Fibroblast of skin of right biceps (primary cell): Measurements from ENCODE around the gene CACNG8.
"Not testable (repeated sequence)": the region's sequence is repeated elsewhere in the genome, so short reads cannot be mapped to it uniquely, and the experiment has no call there.

Source experiments
- DNase-seq: peaks from one replicate; pipeline ENCODE4 v3.0.0-alpha.2; 2013

CACNG8 gene

DNA sequence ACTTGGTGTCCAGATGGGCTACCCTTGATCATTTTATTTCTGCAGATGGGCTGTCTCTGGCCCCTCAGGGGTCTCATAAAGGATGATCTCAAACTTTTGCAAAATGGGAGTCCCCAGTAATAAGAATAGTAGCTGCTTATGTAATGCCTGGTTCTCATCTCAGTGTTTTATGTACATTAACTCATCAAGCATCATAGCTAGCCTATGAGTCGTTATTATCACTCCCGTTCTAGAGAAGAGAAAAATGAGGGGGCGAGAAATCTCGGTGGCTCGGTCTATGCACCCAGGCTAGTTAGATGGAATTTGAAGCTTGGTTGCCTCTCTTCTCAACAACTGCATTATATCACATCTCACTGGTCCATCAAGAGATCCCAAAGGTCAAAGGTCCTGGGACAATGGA, 32.1 kb downstream of the CACNG8 start:
- no peak for DNase-seq

DNA sequence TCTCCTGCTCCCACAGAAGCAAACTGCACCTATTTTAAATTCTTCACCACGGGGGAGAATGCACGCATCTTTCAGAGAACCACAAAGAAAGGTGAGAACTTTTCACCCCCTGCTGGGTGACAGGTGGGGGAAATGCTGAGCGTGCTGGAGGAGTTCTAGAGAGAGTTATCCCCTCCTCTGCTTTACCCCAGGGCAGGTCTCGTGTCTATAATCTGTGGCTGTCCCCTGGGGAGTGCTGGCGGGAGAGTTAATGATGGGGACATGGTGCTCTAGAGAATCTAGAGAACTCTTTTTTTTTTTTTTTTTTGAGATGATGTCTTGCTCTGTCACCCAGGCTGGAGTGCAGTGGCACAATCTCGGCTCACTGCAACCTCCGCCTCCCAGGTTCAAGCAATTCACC, 35.5 kb downstream of the CACNG8 start:
- no peak for DNase-seq

DNA sequence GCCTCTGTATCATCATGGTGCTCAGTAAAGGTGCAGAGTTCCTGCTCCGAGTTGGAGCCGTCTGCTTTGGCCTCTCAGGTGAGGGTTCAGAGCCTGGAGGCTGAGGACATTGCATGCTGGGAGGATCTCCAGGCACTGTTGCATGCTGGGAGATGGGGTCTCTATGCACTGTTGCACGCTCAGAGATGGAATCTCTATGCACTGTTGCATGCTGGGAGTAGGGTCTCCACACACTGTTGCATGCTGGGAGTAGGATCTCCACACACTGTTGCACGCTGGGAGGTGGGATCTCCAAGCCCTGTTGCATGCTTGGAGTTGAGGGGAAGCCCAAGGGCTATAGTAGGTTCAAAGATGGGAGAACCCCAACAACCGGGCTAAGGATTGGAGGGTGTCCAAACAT, 37.0 kb downstream of the CACNG8 start:
- no peak for DNase-seq

DNA sequence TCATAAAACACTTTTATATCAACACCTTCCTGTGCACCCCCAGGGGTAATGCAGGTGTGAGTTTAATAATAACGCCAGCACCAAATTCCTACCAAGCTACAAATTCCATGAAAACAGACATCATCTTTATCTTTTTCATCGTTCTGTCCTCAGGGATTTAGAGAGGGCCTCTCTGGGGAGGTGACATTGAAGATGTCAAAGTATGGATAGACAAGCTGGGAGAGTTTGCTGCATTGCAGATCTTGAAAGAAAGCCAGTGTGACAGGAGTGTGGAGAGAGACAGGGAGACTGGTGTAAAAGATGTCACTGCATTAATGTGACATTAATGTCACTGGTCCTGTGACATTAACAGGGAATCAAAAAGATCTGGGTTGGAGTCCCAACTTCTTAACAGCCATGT, 38.8 kb downstream of the CACNG8 start:
- no peak for DNase-seq

GRCh38 chr19:54002495-54003315, 40.0 kb downstream of the CACNG8 start:
- DNase-seq, result no peak

GRCh38 chr19:54009440-54009839, 46.7 kb downstream of the CACNG8 start:
- DNase-seq, result no peak

GRCh38 chr19:54010474-54010873, 47.7 kb downstream of the CACNG8 start:
- no peak for DNase-seq

GRCh38 chr19:54011507-54012211, 48.9 kb downstream of the CACNG8 start:
- no peak for DNase-seq

DNA sequence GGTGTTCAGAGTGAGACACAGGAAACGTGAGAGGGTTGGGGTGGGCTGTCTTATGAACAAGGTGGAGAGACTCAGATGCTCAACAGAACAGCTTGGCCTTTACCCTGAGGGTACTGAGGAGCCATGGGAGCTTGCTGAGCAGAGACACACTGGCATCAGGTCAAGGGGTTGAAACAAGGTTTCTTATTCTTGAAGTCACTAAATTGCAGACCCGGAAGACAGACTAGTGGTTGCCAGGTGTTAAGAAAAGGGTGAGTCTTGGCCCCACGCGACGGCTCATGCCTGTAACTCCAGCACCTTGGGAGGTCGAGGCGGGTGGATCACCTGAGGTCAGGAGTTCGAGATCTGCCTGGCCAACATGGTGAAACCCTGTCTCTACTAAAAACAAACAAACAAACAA, 51.1 kb downstream of the CACNG8 start:
- no peak for DNase-seq

GRCh38 chr19:54014920-54015560, 52.3 kb downstream of the CACNG8 start:
- DNase-seq, result no peak

DNA sequence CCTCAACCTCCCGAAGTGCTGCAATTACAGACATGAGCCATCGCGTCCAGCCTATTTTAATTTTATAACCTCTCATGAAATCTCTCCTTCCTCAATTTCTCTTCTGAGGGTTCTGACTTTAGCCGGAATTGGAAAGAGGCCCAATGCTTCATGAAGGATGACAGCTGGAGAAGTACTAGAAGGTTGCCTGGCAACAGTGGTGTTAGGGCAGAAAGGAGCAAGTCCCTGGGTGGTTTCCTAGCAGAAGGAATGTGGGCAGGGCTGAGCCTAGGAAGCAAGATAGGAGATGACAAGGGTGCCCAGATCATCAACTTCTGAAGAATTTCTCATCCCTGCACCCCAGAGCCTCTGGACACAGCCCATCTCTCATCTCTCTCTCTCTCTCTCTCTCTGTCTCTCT, 54.5 kb downstream of the CACNG8 start:
- DNase-seq, result peak; percentile 25

GRCh38 chr19:54021363-54021762, 58.6 kb downstream of the CACNG8 start:
- DNase-seq, result no peak

DNA sequence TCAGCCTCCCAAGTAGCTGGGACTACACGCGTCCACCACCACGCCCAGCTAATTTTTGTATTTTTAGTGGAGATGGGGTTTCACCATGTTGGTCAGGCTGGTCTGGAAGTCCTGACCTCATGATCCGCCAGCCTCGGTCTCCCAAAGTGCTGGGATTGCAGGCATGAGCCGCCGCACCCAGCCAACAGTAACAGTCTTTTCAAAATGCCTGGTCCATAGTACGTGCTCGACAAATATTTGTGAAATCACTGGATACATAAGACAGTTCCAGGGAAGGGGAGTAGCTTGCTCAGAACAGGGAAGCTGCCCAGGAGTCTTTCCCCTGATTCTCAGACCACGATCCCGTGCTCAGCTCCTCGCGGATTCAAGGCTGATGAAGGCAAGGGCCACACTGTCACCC, 59.2 kb downstream of the CACNG8 start:
- DNase-seq, result no peak

DNA sequence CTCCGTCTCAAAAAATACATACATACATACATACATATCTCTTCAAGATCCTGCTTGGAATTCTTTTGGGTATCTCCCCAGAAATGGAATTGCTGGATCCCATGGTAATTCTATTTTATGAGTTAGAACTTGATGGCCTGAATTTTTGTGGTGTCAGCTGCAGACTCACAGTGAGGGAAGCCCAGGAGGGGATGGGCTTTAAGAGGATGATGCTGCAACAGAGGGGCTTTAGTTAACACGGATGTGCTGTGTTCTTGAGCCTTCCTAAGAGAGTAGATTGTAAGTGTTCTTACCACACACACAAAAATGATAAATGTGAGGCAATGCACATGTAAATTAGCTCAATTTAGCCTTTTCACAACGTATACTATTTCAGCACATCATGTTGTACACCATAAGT, 60.5 kb downstream of the CACNG8 start:
- DNase-seq, result peak; percentile 12

DNA sequence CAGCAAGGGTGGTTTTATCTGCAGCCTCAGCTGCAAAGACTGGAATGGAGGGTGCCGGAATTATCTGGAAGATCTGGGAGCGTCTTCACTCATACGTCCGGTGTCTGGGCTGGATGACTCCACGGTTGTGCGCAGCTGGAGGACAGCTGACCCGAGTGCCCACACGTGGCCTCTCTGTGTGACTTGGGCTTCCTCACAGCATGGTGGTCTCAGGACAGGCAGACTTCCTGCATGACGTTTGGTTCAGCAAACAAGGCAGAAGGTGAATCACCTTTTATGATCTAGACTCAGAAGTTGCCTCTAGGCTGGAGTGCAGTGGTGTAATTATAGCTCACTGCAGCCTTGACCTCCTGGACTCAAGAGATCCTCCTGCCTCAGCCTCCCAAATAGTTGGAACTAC, 61.9 kb downstream of the CACNG8 start:
- no peak for DNase-seq

DNA sequence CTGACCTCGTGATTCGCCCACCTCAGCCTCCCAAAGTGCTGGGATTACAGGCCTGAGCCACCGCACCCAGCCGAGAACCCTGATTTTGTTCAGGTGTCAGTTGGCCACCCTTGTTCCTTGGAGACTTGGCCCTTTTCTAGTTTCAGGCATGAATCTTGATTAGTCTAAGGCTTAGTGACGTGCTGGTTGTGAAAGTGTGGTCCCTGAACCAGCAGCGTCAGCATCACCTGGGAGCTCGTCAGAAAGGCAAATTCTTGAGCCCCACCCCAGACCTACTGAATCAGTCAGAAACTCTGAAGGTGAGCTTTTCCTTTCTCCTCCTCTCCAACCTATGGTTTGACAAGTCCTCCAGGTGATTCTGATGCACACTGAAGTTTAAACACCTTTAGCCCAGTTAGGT, 63.9 kb downstream of the CACNG8 start:
- no peak for DNase-seq

DNA sequence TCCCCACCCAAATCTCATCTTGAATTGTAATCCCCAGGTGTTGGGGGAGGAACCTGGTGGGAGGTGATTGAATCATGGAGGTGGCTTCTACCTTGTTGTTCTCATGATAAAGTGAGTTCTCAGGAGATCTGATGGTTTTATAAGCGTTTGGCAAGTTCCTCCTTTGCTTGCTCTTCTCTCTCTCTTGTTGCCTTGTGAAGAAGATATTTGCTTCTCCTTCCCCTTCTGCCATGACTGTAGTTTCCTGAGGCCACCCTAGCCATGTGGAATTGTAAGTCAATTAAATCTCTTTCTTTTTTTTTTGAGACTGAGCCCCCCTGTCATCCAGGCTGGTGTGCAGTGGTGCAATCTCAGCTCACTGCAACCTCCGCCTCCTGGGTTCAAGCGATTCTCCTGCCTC, 66.6 kb downstream of the CACNG8 start:
- no peak for DNase-seq

GRCh38 chr19:54029930-54030490, 67.3 kb downstream of the CACNG8 start:
- DNase-seq, result peak; percentile 62

- DNase-seq, result peak; percentile 21
Measured at GRCh38 chr19:54030895-54031586, 68.3 kb downstream of the CACNG8 start.

GRCh38 chr19:54035215-54036178, 72.8 kb downstream of the CACNG8 start:
- DNase-seq, result peak; percentile 91

- not testable (repeated sequence) for DNase-seq
Measured at GRCh38 chr19:54036542-54036941, 73.8 kb downstream of the CACNG8 start.
